Body of pancreas (tissue), 4 donors: Measurements from ENCODE around the gene RUSF1.

ENCODE experiments used
- CTCF ChIP-seq, 7 experiments: fragments of 450-650 bp in 4 of 7; fragments of 200-600 bp in 3 of 7; sonication (generic) in 3 of 7; IDR thresholded peaks; one replicate each; pipeline ENCODE4 v1.5.1; 2016 to 2019; ENCODE audit warnings: antibody characterized with exemption in 7 of 7
- POLR2A ChIP-seq, 3 donors: fragments of 450-650 bp; IDR thresholded peaks; one replicate each; pipeline ENCODE4 v1.6.1; 2016; ENCODE audit warnings: antibody characterized with exemption in 3 of 3, mild to moderate bottlenecking in 2 of 3

- TF ChIP-seq CTCF (IDR thresholded peaks at IDR 0.05) (no peak), POLR2A (IDR thresholded peaks at IDR 0.05) (no peak)
Measured at GRCh38 chr16:31517800-31518402, 9.7 kb upstream of the RUSF1 start.
